HG03039 (cell line): ENCODE measurements around the gene MEIS3.

Experiments
- ATAC-seq: cut with Tn5 transposase; IDR thresholded peaks from one replicate; pipeline ENCODE4 v1.9.1; 2021; ENCODE audit warnings: mild to moderate bottlenecking, moderate library complexity; ENCODE audit not compliant: unreplicated experiment

The MEIS3 gene

DNA sequence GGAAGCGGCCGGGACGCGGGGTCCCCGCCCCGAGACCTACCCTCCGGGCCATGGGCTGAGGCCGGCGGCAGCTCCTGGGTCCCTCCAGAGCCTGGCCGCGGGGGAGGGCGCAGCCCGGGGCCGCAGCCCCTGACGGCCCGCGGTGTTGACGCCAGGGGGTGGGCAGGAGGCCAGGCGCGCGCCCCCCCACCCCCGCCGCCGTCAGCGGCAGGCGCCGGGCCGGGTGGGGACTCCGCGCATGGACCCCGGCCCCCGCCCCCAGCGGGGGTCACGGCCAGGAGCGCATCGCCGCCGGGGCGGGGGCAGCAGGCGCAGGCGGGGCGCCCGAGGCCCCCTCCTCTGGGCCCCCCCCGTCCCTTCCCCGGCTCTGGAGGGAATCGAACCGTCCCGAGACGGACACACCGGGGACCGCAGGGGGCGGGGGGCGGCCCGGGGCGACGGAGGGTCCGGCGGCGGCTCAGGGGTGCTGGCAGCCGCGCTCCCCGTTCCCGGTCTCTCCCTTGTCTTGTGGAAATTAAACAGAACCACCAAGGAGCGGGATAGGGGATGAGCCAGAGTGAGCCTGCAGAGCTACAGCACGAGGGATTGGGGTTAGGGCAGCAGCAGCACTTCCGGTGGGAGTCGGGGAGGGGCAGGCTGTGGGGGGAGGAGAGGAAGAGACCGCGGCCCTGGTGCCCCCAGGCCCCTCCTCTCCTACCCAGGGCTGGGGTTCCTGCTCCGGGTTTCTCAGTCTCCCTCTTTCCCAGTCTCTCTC lies at the start of gene MEIS3:
Gene MEIS3, minus strand, starts transcription at position 498 of the 754 bp plus-strand sequence. Its CDS starts 446 bp downstream, at position 52.
- ATAC-seq: no peak

DNA sequence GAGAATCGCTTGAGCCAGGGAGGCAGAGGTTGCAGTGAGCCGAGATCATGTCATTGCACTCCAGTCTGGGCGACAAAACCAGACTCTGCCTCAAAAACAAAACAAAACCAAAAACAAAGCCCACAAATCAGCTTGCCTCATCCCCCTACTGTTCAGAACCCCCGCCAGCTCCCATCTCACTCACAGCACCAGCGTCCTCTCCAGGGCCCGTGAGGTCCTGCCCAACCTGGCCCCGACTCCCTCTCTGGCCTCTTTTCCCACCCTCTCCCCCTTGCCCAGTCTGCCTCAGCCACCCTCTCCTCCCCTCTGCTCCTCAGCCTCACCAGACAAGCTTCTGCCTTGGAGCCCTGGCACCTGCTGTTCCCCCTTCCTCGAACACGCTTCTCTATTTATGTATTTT lies 48.6 kb upstream of the MEIS3 start:
- ATAC-seq: no peak

DNA sequence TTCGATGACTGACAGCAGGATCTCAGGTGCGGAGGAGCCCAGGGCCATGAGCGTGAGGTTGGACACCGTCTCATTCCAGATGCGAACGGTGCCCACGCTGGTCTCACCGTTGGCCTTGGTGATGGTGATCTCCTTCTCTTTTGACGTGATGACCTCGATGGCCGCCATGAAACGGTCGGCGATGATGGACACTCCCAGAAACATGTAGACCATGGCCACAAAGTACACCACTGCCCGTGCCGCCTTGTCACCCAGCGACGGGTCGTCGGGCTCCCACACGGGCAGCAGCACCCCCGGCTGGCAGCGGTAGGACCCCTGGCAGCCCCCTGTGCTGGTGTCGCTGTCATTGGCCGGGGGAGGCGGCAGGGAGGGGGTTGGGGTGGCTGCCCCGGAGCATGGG lies 46.6 kb upstream of the MEIS3 start:
- no peak for ATAC-seq

DNA sequence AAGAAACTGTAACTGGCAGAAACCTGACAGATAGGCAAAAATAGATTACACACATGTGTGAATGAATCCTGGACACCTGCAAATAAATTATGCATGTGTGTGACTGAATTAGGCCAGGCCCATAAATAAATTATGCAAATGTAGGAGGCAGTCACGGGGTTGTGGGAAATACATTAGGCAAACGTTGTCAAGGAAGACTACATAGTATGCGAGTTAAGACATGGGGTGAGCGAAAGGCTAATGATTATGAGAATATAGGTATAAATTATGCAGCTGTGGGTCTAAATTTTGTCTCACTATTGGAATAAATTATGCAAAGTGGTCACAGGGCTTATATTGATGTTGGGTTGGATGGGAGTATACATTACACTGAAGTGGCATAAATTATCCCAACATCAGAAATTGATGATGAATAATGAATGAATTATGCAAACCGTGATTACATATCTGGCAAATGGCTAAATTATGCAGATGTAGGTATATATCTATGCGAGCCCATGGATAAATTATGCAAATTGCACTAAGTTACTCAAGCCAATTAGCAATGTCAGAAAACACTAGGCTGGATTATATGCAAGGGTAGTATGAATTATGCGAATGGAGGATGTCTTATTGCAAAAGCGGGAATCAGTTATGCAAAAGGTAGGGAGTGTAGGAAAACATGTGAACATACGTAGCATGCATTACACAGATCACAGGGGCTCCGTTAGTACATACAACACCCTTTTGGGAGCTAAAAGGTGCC lies 45.5 kb upstream of the MEIS3 start:
- no peak for ATAC-seq

DNA sequence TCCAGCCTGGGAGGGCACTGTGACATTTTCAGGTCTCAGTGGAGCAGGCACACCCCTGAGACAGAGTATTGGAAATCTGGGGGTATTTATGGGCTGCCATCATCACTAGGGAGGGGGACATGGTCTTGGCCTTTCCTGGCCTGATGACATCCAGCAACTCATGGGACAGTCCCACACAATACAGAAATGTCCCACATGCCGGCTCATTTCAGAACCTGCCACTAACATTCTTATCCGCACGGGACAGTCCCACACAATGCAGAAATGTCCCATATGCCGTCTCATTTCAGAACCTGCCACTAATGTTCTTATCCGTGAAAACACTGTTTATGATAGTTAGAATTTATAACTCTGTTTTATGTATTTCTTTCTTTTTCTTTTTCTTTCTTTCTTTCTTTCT lies 42.5 kb upstream of the MEIS3 start:
- no peak for ATAC-seq

DNA sequence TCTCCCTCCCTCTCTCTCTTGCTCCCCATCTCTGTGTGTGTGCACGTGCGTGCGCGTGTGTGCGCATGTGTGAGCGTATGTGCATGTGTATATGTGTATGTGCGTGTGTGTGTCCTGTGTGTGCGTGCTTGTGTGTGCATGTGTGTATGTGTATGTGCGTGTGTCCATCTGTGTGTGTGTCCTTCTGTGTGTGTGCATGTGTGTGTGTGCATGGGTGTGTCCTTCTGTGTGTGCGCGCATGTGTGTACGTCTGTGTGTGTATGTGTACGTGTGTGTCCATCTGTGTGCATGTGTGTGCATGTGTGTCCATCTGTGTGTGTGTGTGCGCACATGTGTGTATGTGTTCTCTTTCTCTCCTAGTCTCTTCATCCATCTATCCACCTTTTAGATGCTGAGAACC lies 40.1 kb upstream of the MEIS3 start:
- no peak for ATAC-seq

DNA sequence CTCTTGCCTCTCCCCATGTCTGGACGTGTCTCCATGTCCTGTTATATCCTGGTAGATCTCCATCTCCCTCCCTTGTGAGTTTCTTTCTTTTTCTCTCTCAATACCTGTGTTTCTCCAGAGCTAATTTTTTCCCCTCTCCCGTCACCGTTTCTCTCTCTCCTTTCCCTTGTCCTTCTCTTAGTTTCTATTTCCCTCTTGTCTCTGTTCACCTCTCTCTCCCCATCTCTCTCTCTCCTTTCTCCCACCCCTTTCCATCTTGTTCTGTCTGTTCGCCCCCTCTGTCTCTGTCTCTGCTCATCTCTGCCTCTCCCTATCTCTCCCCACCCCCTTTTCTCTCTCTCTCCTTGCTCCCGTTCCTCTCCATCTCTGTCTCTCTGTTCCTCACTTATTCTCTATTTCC lies 39.3 kb upstream of the MEIS3 start:
- no peak for ATAC-seq

DNA sequence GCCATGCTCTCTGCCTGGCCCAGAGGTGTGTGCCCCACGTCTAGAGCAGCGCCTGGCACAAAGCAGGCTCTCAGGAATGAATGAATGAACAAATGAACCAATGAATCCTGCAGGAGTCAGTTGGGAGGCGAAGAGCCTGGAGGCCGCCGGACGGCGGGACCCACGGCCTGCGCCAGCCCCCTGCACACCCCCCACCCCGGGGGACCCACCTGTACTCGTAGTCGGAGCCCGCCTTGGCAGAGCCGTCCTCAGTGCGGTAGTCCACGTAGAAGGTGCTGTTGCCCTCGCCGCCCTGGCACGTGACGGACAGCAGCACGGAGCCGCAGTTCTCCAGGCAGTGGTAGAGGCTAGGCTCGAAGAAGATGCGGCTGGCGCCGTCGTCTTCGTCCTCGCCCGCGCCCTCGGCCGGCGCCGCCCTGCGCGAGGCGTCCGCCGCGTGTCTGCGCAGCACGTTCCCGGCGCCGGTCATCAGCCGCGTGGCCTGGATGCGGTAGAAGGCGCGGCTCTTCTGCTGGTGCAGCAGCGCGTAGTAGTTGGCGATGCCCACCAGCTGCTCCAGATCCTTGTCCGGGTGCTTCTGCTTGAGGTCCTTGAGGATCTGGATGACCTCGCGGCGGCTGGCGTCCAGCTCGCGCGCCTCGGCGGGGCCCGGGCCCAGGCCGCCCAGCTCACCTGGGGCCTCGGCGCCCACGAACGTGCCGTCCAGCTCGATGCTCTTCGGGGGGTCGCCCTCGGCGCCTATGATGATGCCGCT lies 37.6 kb upstream of the MEIS3 start:
- ATAC-seq: no peak

DNA sequence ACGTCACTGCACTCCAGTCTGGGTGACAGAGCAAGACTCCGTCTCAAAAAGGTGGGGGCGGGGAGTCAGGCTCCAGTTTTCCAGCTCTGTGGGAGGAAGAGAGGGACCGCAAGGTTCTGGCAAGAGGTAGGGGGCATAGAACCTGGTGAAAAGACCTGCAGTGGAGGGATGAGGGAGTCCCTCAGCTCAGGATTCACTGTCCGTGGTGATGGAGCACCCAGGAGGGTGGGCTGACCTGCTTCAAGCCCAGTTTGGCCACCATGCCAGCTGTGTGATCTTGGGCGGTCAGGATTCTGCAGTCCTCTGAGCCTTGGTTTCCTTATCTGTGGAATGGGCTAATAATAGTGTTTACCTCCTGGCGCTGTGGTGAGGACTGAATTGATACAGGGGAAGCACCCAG lies 31.2 kb upstream of the MEIS3 start:
- no peak for ATAC-seq

DNA sequence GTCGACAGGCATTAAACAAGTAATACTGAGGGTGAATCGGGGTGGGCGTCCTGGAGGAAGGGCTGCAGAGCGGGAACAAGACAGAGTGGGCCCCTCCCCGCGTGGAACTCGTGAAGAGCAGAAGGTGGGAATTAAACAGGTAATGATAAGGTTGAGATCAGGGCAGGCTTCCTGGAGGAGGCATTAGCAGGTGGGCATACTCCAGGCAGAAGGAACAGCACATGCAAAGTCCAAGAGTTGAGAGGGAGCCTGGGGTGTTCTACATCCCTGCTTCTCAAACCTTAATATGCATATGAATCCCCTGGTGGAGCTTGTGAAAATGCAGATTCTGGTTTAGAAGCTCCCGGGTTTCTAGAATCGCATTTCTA lies 29.0 kb upstream of the MEIS3 start:
- no peak for ATAC-seq

DNA sequence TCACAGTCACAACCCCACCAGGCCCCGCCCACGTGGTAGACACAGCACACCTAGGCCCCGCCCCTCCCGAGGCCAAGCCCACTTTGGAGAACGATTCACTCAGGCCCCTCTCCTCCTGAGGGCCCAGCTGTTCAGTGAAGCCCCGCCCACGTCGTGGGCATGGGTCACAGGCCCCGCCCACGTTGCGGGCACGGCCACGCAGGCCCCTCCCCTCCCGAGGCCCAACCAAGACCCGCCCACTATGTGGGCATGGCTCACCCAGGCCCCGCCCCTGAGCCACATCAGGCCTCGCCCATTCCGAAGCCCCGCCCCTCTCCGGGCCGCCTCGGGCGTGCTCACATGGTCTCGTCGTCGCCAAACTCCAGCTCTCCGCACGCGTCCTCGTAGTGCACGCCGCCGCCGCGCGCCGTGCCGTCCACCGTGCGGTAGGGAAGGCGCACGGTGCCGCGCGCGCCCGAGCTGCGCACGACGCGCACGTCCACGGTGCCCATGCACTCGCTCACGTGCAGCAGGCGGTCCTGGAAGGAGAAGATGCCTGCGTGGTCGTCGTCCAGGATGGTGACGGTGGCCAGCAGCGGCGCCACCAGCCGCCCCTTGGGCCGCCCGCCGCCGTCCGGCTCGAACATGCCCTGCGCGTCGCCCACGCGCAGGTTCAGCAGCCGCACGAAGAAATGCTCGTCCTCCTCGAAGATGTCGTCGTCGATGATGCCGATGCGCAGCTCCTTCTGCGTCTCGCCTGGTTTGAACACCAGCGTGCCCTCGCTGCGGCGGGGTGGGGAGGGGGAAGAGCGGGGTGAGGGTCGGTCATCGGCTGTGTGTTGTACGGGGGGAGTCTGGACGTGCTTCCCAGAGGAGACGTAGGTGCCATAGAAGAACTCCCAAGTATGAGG lies 28.4 kb upstream of the MEIS3 start:
- ATAC-seq: no peak

DNA sequence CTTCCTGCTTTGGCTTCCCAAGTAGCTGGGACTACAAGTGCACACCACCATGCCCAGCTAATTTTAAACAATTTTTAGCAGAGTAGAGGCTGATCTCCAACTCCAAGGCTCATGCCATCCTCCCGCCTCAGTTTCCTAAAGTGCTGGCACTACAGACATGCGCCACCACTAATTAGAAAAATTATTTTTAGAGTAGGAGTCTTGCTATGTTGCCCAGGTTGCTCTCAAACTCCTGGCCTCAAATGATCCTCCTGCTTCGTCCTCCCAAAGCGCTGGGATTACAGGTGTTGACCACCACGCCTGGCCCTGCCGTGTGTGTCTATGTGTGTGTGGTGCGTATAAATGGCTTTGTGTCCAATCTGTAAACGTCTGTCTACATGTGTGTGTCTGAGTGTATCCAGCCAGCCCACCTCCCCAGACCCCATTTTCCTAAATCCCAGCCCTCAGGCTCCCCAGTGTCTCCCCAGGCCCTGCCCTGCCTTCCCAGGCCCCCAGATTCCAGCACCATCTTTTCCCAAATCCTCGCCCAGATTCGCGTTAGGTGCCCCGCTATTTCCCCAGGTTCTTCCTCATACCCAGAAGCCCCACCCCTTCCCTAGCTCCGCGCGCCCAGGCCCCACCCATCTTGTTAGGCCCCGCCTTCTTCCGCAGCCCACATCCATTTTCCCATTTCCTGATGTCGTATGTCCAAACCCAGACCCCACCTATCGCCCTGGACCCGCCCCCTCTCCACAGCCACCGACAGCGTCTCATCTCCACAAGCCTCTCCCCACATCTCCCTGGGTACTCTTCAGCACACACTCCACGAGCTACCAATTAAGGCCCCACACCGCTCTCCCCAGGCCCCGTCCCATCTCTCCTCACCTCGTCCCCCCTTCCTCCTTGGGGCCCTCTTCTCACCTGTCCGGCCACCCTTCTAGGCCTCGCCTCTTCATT lies 27.5 kb upstream of the MEIS3 start:
- no peak for ATAC-seq

DNA sequence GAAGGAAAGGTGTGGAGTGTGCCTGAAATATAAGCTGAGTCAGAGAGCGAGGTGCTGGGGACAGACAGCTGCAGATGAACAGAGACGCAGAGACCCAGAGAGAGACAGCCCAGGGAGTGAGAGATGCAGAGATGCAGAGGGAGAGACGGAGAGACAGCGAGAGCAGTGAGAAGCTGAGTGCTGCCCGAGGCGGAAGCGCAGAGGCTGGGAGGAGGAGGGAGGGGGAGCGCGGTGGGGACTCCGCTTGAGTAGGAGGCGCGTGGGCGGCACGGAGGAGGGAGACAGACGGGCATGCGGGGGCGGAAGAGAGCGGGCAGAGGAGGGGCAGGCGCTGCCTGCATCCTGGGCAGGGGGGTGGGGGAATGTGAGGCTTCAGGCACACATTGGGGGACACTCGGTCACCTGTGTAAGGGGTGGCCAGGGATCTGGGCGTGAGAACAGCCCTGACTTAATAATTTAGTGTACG lies 26.6 kb upstream of the MEIS3 start:
- ATAC-seq: no peak

DNA sequence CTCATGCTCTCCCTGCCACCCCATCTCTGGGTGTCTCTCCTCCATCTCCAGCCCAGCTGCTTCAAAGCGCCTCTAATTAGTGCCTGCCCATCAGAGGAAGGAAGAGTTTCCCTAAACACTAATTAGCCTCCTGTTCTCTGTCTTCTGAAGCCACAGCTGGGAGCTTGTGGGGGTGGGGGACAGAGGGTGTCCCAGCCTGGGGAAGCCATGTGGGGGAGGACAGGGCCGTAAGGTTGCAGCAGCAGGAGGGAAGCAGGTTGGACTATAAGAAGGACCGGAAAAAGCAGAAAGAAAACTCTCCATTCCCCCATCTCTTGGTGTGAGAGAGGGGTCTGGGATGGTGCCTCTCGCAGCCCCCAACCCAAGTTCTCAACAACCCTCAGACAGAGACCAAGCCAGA lies 26.2 kb upstream of the MEIS3 start:
- no peak for ATAC-seq

DNA sequence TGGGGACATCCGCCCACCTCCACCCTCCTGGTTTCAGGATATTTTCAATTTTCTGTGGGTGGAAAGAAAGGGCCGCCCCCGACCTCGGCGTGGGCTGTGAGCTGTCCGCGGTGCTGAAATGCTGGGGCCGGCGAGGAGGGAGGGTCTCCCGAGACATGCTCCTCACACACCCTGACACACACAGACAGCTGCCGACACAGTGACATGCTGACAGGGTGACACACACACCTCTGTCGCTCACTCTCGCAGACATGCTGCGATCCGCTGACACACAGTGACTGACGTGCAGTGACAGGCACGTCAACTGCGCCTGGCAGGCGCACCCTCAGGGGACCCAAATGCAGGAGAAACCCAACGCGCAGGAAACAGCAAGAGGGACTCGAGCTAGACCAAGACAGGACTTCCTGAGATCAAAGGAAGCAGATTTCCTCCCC lies 25.1 kb upstream of the MEIS3 start:
- no peak for ATAC-seq

DNA sequence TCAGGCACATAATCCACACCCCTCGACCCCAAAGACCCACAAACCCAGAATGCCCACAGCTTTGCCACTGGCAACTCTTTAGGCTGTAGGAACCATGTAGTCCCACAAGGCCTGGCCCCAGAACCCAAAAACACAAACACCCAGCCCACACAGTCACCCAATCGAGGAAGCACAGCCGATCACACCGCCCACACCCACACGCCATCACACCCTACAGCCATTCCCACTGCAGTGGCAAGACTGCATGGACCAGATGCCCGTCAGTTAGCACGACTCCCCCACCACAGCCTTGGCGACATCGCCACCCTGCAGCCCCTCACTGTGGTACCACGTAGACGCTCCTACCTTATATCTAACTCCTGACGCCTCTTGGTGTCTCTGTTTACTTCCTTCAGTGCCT lies 24.0 kb upstream of the MEIS3 start:
- ATAC-seq: no peak

DNA sequence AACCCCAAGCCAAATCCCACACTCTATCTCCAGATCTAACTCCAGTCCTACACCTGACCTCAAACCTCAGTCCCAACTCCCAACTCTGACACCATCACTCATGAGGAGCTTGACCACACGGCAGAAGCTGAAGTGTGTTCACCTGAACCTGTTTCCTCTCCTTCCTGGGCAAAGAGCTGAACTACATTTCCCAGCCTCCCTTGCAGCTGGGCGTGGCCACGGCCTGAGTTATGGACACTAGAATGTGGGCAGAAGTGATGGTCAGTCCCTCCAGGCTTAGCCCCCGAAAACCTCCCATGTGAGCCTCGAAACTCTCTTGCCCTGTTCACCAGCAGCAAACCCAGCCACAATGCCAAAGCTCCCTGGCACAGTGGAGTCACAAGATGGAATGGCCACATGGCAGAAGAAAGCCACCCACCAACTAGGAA lies 19.5 kb upstream of the MEIS3 start:
- ATAC-seq: no peak

DNA sequence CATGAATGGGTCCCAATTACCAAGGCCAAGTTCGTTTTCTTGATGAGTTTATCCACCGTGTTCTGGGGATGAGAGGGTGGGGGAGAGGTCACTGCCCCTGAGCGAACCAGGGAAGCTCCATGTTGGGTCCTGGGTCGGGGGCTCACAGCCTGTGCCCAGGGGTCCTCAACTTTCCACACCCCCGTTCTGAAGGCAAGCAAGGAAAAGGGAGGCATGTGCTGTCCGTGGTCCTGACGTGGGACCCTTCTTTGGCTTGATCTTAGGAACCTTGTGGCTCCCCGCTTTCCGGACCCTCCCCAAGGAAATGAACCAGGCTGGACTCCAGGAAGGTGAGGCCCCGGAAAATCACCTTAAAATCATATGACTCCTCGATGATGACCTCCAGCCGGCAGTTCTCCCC lies 18.2 kb upstream of the MEIS3 start:
- no peak for ATAC-seq

DNA sequence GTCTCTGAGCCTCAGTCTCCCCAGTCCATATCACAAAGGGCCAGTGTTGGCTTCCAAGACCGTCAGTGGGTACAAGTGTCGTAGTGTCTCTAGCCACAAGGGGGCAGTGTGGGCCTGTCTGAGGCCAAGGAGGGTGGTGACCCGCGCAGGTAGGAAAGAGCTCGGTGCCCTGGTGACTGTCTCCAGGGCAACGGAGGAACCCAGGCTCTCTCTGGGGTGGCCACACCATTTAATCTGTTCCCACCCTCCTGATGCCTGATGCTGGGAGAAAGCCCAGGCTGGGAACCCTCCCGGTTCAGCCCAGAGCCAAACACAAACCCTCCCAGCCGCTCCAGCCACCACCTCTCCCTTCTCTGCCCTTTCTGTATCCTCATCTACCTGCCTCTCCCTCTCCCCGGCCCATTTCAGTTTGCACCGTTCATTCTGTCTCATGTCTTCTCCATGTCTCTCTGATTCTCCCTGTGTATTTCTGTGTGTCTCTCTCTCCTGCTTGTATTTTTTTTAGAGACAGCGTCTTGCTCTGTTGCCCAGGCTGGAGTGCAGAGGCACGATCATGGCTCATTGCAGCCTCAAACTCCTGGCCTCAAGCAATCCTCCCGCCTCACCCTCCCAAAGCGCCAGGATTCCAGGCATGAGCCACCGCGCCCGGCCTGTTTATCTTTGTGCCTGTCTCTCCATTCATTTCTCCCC lies 17.5 kb upstream of the MEIS3 start:
- no peak for ATAC-seq
